ENCODE data around the gene KIFC1. TPM values are rescaled to one million over a fixed set of nuclear protein-coding genes. Genes with fewer than 3 reads are reported as not detected.
"Not testable (repeated sequence)": the region's sequence is repeated elsewhere in the genome, so short reads cannot be mapped to it uniquely, and the experiment has no call there.

The KIFC1 gene
- total and polyA plus RNA-seq, 2 donors (not counting 1 experiment from before 2014, with no cell fraction given) = 0.79 to 1.0 TPM

GRCh38 chr6:33365206-33365971, 26.2 kb upstream of the KIFC1 start:
- H2AFZ ChIP-seq (ENCODE audit: insufficient read depth, low read depth, low read length, poor library complexity, severe bottlenecking) = not testable (repeated sequence)

GRCh38 chr6:33367009-33367714, 24.5 kb upstream of the KIFC1 start:
- ChIA-PET CTCF (no interaction called here), POLR2A (interaction anchor here (0.6 kb wide), 1 partner anchor 167 kb away, joined by 4 read pairs; no protein-coding TSS in a partner anchor)
- Mint-ChIP-seq H3K9me3 (ENCODE audit: insufficient read depth) (no peaks in the 10 kb centered on the region), H3K27ac (no peak overlapping the region), H3K4me1 (no peaks in the 10 kb centered on the region), H3K27me3 (no peaks in the 10 kb centered on the region), H3K4me3 (no peak overlapping the region)
- H3K27ac ChIP-seq (ENCODE audit: low read length in 2 of 2) = no peak overlapping the region
- no peak for DNase-seq
- no peak for ATAC-seq (ENCODE audit: low read depth)
- no peaks in the 10 kb centered on the region for H3K79me2 ChIP-seq (ENCODE audit: control insufficient read depth, insufficient read depth, low read length)
- no peak overlapping the region for H3K9ac ChIP-seq (ENCODE audit: low read length)
- H2AFZ ChIP-seq (ENCODE audit: insufficient read depth, low read depth, low read length, poor library complexity, severe bottlenecking) = no peak overlapping the region
- no peak overlapping the region for H3K4me3 ChIP-seq (ENCODE audit: control extremely low read depth in 1 of 5, extremely low read depth in 1 of 5, insufficient read depth in 1 of 5, low read depth in 2 of 5, low read length in 4 of 5)
- H3K9me3 ChIP-seq (ENCODE audit: control extremely low read depth in 1 of 3, control insufficient read depth in 2 of 3, insufficient read depth in 1 of 3, low read length in 2 of 3) = no peaks in the 10 kb centered on the region
- no peaks in the 10 kb centered on the region for H3K4me1 ChIP-seq (ENCODE audit: control insufficient read depth in 2 of 2, insufficient read depth in 2 of 2, low read length in 2 of 2)
- intact Hi-C loops (cut with micrococcal nuclease) = no loop called here
- H3K4me2 ChIP-seq (replicated peaks; ENCODE audit: low read depth, low read length, poor library complexity, severe bottlenecking) = no peak overlapping the region
- no peaks in the 10 kb centered on the region for H4K20me1 ChIP-seq (ENCODE audit: control insufficient read depth, insufficient read depth, low read length, poor library complexity, severe bottlenecking)
- TF ChIP-seq EZH2 (IDR thresholded peaks at IDR 0.05; ENCODE audit: borderline replicate concordance, insufficient read depth, low read depth, low read length, poor library complexity, severe bottlenecking) (no peak), CTCF (IDR thresholded peaks at IDR 0.05) (no peak)
- no peaks in the 10 kb centered on the region for H3K36me3 ChIP-seq (replicated peaks in 1 of 2; ENCODE audit: control extremely low read depth in 1 of 2, control insufficient read depth in 1 of 2, extremely low read depth in 1 of 2, insufficient read depth in 2 of 2, low read length in 1 of 2)
- H3K27me3 ChIP-seq (replicated peaks in 1 of 4; ENCODE audit: control extremely low read depth in 1 of 4, control insufficient read depth in 3 of 4, insufficient read depth in 4 of 4, low read length in 3 of 4) = no peaks in the 10 kb centered on the region
- 100% methylated on average over 3 of the region's 8 CpGs for WGBS (ENCODE audit: insufficient coverage)

More at GRCh38 chr6:33365206-33365971, 26.2 kb upstream of the KIFC1 start:
- H3K4me3 Mint-ChIP-seq; H4K20me1 ChIP-seq (ENCODE audit: control insufficient read depth, insufficient read depth, low read length, poor library complexity, severe bottlenecking); H3K4me1 ChIP-seq (ENCODE audit: control insufficient read depth in 2 of 2, insufficient read depth in 2 of 2, low read length in 2 of 2); H3K27ac Mint-ChIP-seq; ATAC-seq (ENCODE audit: low read depth); H3K27me3 Mint-ChIP-seq; H3K36me3 ChIP-seq (replicated peaks in 1 of 2; ENCODE audit: control extremely low read depth in 1 of 2, control insufficient read depth in 1 of 2, extremely low read depth in 1 of 2, insufficient read depth in 2 of 2, low read length in 1 of 2); H3K9me3 ChIP-seq (ENCODE audit: control extremely low read depth in 1 of 3, control insufficient read depth in 2 of 3, insufficient read depth in 1 of 3, low read length in 2 of 3); H3K9ac ChIP-seq (ENCODE audit: low read length); H3K27ac ChIP-seq (ENCODE audit: low read length in 2 of 2); H3K27me3 ChIP-seq (replicated peaks in 1 of 4; ENCODE audit: control extremely low read depth in 1 of 4, control insufficient read depth in 3 of 4, insufficient read depth in 4 of 4, low read length in 3 of 4); H3K9me3 Mint-ChIP-seq (ENCODE audit: insufficient read depth); DNase-seq; POLR2A ChIA-PET; H3K4me2 ChIP-seq (replicated peaks; ENCODE audit: low read depth, low read length, poor library complexity, severe bottlenecking); H3K4me1 Mint-ChIP-seq; H3K79me2 ChIP-seq (ENCODE audit: control insufficient read depth, insufficient read depth, low read length); intact Hi-C loops (cut with micrococcal nuclease); H3K4me3 ChIP-seq (ENCODE audit: control extremely low read depth in 1 of 5, extremely low read depth in 1 of 5, insufficient read depth in 1 of 5, low read depth in 2 of 5, low read length in 4 of 5): not testable (repeated sequence)
- CTCF ChIA-PET = interaction anchor here (0.8 kb wide), 1 partner anchor 14 kb away, joined by 3 read pairs; no protein-coding TSS in a partner anchor
- 96% methylated on average over 9 of the region's 10 CpGs for WGBS (ENCODE audit: insufficient coverage)

- CTCF ChIA-PET; DNase-seq; H3K27ac ChIP-seq (ENCODE audit: low read length in 2 of 2); H3K27me3 Mint-ChIP-seq; H3K27me3 ChIP-seq (replicated peaks in 1 of 4; ENCODE audit: control extremely low read depth in 1 of 4, control insufficient read depth in 3 of 4, insufficient read depth in 4 of 4, low read length in 3 of 4); H3K4me1 Mint-ChIP-seq; H3K9me3 Mint-ChIP-seq (ENCODE audit: insufficient read depth); H3K27ac Mint-ChIP-seq; H3K9ac ChIP-seq (ENCODE audit: low read length); H2AFZ ChIP-seq (ENCODE audit: insufficient read depth, low read depth, low read length, poor library complexity, severe bottlenecking); H3K4me3 ChIP-seq (ENCODE audit: control extremely low read depth in 1 of 5, extremely low read depth in 1 of 5, insufficient read depth in 1 of 5, low read depth in 2 of 5, low read length in 4 of 5); H3K4me1 ChIP-seq (ENCODE audit: control insufficient read depth in 2 of 2, insufficient read depth in 2 of 2, low read length in 2 of 2); ATAC-seq (ENCODE audit: low read depth); H3K9me3 ChIP-seq (ENCODE audit: control extremely low read depth in 1 of 3, control insufficient read depth in 2 of 3, insufficient read depth in 1 of 3, low read length in 2 of 3); H3K79me2 ChIP-seq (ENCODE audit: control insufficient read depth, insufficient read depth, low read length); H3K4me3 Mint-ChIP-seq; intact Hi-C loops (cut with micrococcal nuclease); H4K20me1 ChIP-seq (ENCODE audit: control insufficient read depth, insufficient read depth, low read length, poor library complexity, severe bottlenecking); H3K4me2 ChIP-seq (replicated peaks; ENCODE audit: low read depth, low read length, poor library complexity, severe bottlenecking); H3K36me3 ChIP-seq (replicated peaks in 1 of 2; ENCODE audit: control extremely low read depth in 1 of 2, control insufficient read depth in 1 of 2, extremely low read depth in 1 of 2, insufficient read depth in 2 of 2, low read length in 1 of 2): not testable (repeated sequence)
- 100% methylated on average over 1 of the region's 5 CpGs for WGBS (ENCODE audit: insufficient coverage)
- POLR2A ChIA-PET = interaction anchor here (0.7 kb wide), 1 partner anchor 203 kb away, joined by 10 read pairs; no protein-coding TSS in a partner anchor
Measured at GRCh38 chr6:33367715-33368025, 24.0 kb upstream of the KIFC1 start.

Data from B cell (primary cell).